Adrenal gland (tissue), 19 donors: ENCODE data around the gene OR8D4. TPM values are rescaled to one million over a fixed set of nuclear protein-coding genes. Genes with fewer than 3 reads are reported as not detected.

Source experiments
- DNase-seq, 7 donors: peaks; one replicate each; pipeline ENCODE4 v3.0.0-alpha.2; 2019 to 2020
- H3K27ac ChIP-seq, 5 donors: fragments of 200-600 bp; sonication (generic) in 4 of 5; 1 replicate in 3 of 5; 2 replicates in 2 of 5; pipeline versions ENCODE4 v1.5.1 to v1.8.0; 2016 to 2020; ENCODE audit warnings: mild to moderate bottlenecking in 1 of 5
- H3K27me3 ChIP-seq: fragments of 200-600 bp; 2 replicates; pipeline ENCODE4 v1.8.0; 2021
- H3K36me3 ChIP-seq, 2 donors: fragments of 200-600 bp; replicated peaks in 1 of 2; 1 replicate in 1 of 2; 2 replicates in 1 of 2; pipeline versions ENCODE4 v1.5.1 to v1.8.0; 2018 to 2022
- H3K4me1 ChIP-seq, 2 donors: fragments of 200-600 bp; replicated peaks in 1 of 2; 1 replicate in 1 of 2; 2 replicates in 1 of 2; pipeline versions ENCODE4 v1.5.1 to v1.8.0; 2018 to 2021
- H3K4me3 ChIP-seq, 4 donors: fragments of 200-600 bp; sonication (generic) in 3 of 4; one replicate each; pipeline ENCODE4 v1.5.1; 2016 to 2018
- H3K9me3 ChIP-seq, 3 donors: fragments of 200-600 bp; sonication (generic) in 1 of 3; replicated peaks in 1 of 3; 1 replicate in 2 of 3; 2 replicates in 1 of 3; pipeline versions ENCODE4 v1.5.1 to v1.8.0; 2016 to 2021
- CTCF ChIP-seq, 6 experiments: fragments of 450-650 bp in 4 of 6; fragments of 200-600 bp in 2 of 6; sonication (generic) in 1 of 6; IDR thresholded peaks; 1 replicate in 5 of 6; 2 replicates in 1 of 6; pipeline versions ENCODE4 v1.5.1 to v1.8.0; 2016 to 2021; ENCODE audit warnings: antibody characterized with exemption in 6 of 6, mild to moderate bottlenecking in 2 of 6, moderate library complexity in 1 of 6
- POLR2A ChIP-seq, 2 donors: fragments of 450-650 bp; IDR thresholded peaks; one replicate each; pipeline ENCODE4 v1.6.1; 2017; ENCODE audit warnings: antibody characterized with exemption in 2 of 2, mild to moderate bottlenecking in 2 of 2, moderate library complexity in 1 of 2
- WGBS, 4 donors: extraction: QIAGEN DNeasy Blood & Tissue Kit in 2 of 4; methylation state at CpG; one replicate each; pipeline versions ENCODE4 v1.1.5 to v1.1.7; 2013 to 2017; 5-methylcytosine and 5-hydroxymethylcytosine counted together
- intact Hi-C, 2 donors: fragments of 100-400 bp; cut with DNase I; formaldehyde crosslinking; loops; one replicate each; pipeline versions ENCODE4 v1.14.1 to v1.15.0; 2022 to 2023
- long read RNA-seq, 10 donors: library from polyadenylated mRNA in 3 of 10; unstranded in 2 of 10; stranded (forward) in 1 of 10; transcript quantifications; one replicate each; pipeline ENCODE4 v2.0.0 and lab custom pipeline, GENCODE V29; 2021 to 2026
- polyA plus RNA-seq, 3 donors: library from polyadenylated mRNA; stranded (reverse); fragments of 200-250 nt in 2 of 3; fragments of 350-450 nt in 1 of 3; fragmentation: Illumina TruSeq in 1 of 3; extraction: RNeasy Lipid Tissue Mini Kit (QIAGEN cat#74804) in 1 of 3; gene quantifications; one replicate each; pipeline ENCODE4 v1.2.3, GENCODE V29; 2013 to 2014
- total RNA-seq, 9 donors: library from RNA; depleted of rRNA in 4 of 9; stranded (reverse); fragments of >200 nt in 4 of 9; fragments of 120-200 nt in 1 of 9; fragmentation: NEBNext Ultra II Directional in 1 of 9; extraction: Animal tissue kit (Norgen Biotek cat#: 25700) in 1 of 9; gene quantifications; one replicate each; pipeline versions ENCODE4 v1.1.0 to v1.2.4, GENCODE V29; 2013 to 2023
- donor health status: healthy with polysubstance abuse.
- donor health status: Bipolar disorder and iron deficiency.
- donor health status: DM: yes; HTN: yes; CAD: no.
- donor health status: DM: no; HTN: no; CAD: no.
- donor health status: DM: no; HTN: no; CAD: no.
- donor health status: DM: yes; HTN: yes; CAD: no.

Gene OR8D4
- under 1 TPM in 1 of 9 donors, not detected in 8; 0.11 TPM for total RNA-seq
- polyA plus RNA-seq, result not detected
- long read RNA-seq, donor 1, result 0 reads
- long read RNA-seq, donor 2, result 0 reads
- long read RNA-seq, donor 3, result 0 reads
- long read RNA-seq, donor 4, result 0 reads
- long read RNA-seq, donor 5, result 0 reads
- long read RNA-seq, donor 6, result 0 reads
- long read RNA-seq, donor 7, result 0 reads
- long read RNA-seq, donor 8, result 0 reads
- long read RNA-seq, donor 9, result 0 reads
- long read RNA-seq, donor 10, result 0 reads

- Histone ChIP-seq H3K27me3 (no peaks in the 10 kb centered on the region), H3K4me1 (no peaks in the 10 kb centered on the region), H3K9me3 (no peaks in the 10 kb centered on the region), H3K27ac (no peak within 1 kb of the TSS), H3K4me3 (no peak within 1 kb of the TSS), H3K36me3 (no peaks in the 10 kb centered on the region)
- intact Hi-C loops, result no loop called here
- no peak for DNase-seq
- WGBS, 4 donors, result 71 to 86% (median 81%) methylated on average over 1 of the region's 1 CpG
- TF ChIP-seq CTCF (IDR thresholded peaks at IDR 0.05) (no peak), POLR2A (IDR thresholded peaks at IDR 0.05) (no peak)
Observed at GRCh38 chr11:123901867-123902266, at the start of gene OR8D4. TSS of gene OR8D4 (plus strand) at chr11:123902167. CDS start at chr11:123906432, 4,265 bp downstream.

DNA sequence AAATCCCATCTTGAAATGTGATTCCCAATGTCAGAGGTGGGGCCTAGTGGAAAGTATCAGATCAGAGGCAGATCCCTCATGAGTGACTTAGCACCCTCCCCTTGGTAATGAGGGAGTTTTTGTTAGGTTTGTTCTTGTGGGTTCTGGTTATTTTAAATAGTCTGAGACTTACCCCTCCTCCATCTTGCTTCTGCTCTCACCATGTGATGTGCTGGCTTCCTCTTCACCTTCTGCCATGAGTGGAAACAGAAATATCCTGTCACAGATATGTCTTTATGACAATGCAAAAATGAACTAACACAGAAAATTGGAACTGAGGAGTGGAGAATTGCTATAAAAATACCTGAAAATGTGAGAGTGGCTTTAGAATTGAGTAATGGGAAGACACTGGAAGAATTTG is 49.6 kb upstream of the OR8D4 start:
- H3K9me3 ChIP-seq, result no peaks in the 10 kb centered on the region
- intact Hi-C loops, result no loop called here
- H3K4me1 ChIP-seq, result no peaks in the 10 kb centered on the region
- no peaks in the 10 kb centered on the region for H3K27me3 ChIP-seq
- TF ChIP-seq CTCF (IDR thresholded peaks at IDR 0.05) (no peak), POLR2A (IDR thresholded peaks at IDR 0.05) (no peak)
- DNase-seq, result no peak
- H3K27ac ChIP-seq, result no peak overlapping the region
- no peaks in the 10 kb centered on the region for H3K36me3 ChIP-seq
- H3K4me3 ChIP-seq, result no peak overlapping the region

- no peak for DNase-seq
- TF ChIP-seq CTCF (IDR thresholded peaks at IDR 0.05), result no peak
- no peak for TF ChIP-seq POLR2A (IDR thresholded peaks at IDR 0.05)
- H3K9me3 ChIP-seq, result no peaks in the 10 kb centered on the region
- intact Hi-C loops, result no loop called here
- H3K4me1 ChIP-seq, result no peaks in the 10 kb centered on the region
- no peaks in the 10 kb centered on the region for H3K36me3 ChIP-seq
- WGBS, 4 donors, result 89 to 95% (median 94%) methylated on average over 1 to 2 of the region's 2 CpGs
- H3K27me3 ChIP-seq, result no peaks in the 10 kb centered on the region
- H3K27ac ChIP-seq, result no peak overlapping the region
- H3K4me3 ChIP-seq, result no peak overlapping the region
Observed at GRCh38 chr11:123853038-123853437, 48.9 kb upstream of the OR8D4 start.

DNA sequence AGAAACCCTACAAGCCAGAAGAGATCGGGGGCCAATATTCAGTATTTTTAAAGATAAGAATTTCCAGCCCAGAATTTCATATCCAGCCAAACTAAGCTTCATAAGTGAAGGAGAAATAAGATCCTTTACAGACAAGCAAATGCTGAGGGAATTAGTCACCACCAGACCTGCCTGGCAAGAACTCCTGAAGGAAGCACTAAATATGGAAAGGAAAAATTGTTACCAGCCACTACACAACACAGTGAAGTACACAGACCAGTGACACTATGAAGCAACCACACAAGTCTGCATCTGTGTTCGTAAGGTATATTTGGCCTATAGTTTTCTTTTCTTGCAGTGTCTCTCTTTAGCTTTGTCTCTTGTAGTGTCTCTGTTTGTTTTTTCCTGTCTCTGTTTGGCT is 45.5 kb upstream of the OR8D4 start:
- Histone ChIP-seq H3K9me3 (no peaks in the 10 kb centered on the region), H3K4me3 (no peak overlapping the region), H3K27ac (no peak overlapping the region), H3K27me3 (no peaks in the 10 kb centered on the region), H3K4me1 (no peaks in the 10 kb centered on the region), H3K36me3 (no peaks in the 10 kb centered on the region)
- intact Hi-C loops, result no loop called here
- DNase-seq, result no peak
- TF ChIP-seq CTCF (IDR thresholded peaks at IDR 0.05) (no peak), POLR2A (IDR thresholded peaks at IDR 0.05) (no peak)
- 73 to 87% (median 79%) methylated on average over 2 of the region's 2 CpGs for WGBS, 4 donors
